DLD1 (cell line): ENCODE results near the gene ANKRD65.
"Not testable (repeated sequence)": the region's sequence is repeated elsewhere in the genome, so short reads cannot be mapped to it uniquely, and the experiment has no call there.

Experiments
- in situ Hi-C: cut with HindIII; loops from 2 replicates; pipeline ENCODE4 v1.10.0; 2017; ENCODE audit warnings: low sequenced_read_pairs

ANKRD65 gene

GRCh38 chr1:1418464-1419362, 2.4 kb downstream of the ANKRD65 start:
- in situ Hi-C loops: no loop called here

DNA sequence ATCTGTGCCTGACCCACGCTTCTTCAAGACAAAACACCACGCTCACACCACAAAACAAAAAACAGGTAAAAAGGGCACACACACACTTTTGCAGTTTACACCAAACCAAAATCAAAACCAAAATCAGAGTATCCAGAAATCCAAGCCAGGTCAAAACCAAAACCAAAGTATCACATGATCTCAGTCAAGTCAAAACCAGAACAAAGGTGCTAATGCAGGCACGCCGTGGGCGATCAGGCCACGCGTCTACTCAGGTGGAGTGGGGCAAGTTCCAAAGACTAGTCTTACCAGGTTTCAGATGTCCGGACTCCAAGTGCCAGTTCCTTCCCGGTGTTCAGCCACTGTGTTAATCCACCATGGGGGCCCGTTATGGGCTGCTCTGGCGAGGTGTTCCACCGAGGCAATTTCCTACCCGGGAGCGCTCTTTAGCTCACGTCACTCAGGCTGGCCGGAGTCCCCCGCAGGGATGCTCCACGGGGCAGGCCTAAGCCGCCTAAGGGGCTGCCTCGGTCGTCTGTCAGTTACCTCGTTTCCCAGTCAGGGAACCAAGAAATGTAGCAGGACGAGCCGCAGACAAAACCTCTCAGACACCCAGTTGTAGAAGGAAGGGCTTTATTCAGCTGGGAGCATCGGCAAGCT, 3.1 kb downstream of the ANKRD65 start:
- in situ Hi-C loops: not testable (repeated sequence)

DNA sequence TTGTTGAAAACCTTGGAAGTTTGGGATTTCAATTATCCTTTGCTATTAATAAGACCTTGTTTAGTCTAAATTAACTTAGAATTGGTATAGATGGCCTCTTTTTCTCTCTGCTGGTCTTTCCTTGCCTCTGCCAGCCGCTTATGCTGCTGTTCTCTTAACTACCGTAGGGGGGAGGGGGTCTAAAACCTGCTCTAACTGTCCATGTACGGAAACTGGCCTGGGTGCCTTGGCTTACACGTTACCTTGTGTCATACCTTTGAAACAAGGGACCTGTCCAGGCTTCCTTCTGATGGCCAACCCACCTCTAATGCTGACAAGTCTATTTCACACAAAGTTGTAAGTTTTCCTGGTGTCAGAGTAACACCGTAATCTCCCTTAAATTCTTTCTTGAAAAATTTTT, 3.7 kb downstream of the ANKRD65 start:
- in situ Hi-C loops: not testable (repeated sequence)

GRCh38 chr1:1415751-1416150, 5.3 kb downstream of the ANKRD65 start:
- in situ Hi-C loops: no loop called here

- in situ Hi-C loops: not testable (repeated sequence)
Observed at GRCh38 chr1:1412311-1412902, 8.7 kb downstream of the ANKRD65 start.

GRCh38 chr1:1411626-1412025, 9.4 kb downstream of the ANKRD65 start:
- in situ Hi-C loops: no loop called here

DNA sequence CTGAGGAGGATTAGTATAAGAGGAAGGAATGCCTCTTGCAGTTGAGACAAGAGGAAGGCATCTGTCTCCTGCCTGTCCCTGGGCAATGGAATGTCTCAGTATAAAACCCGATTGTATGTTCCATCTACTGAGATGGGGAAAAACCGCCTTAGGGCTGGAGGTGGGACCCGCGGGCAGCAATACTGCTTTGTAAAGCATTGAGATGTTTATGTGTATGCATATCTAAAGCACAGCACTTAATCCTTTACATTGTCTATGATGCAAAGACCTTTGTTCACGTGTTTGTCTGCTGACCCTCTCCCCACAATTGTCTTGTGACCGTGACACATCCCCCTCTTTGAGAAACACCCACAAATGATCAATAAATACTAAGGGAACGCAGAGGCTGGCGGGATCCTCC, 10.8 kb downstream of the ANKRD65 start:
- in situ Hi-C loops: not testable (repeated sequence)

DNA sequence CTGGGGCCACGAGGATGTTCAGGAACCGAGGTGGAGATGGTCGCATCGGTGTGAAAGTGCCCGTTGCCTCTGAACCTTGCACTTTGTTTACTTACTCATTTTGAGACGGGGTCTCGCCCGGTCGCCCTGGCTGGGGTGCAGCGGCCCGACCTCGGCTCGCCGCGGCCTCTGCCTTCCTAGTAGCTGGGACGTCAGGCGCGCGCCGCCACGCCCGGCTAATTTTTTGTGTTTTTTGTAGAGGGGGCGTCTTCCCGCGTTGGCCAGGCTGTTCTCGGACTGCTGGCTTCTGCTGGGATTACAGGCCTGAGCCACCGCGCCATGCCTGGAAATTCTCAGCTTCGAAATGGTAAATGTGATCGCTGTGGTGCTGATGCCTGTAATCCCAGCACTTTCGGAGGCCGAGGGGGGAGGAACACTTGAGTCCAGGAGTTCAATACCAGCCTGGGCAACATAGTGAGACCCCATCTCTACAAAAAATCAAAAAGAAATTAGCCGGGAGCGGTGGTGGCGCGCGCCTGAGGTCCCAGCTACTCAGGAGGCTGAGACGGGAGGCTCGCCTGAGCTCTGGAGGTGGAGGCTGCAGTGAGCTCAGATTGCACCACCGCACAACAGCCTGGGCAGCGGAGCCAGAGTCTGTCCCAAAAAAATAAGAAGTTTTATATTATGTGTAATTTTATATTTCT, 13.3 kb downstream of the ANKRD65 start:
- in situ Hi-C loops: no loop called here

GRCh38 chr1:1406821-1407635, 14.0 kb downstream of the ANKRD65 start, which contains the start of gene MRPL20:
MRPL20 (minus strand) TSS chr1:1407293; CDS start chr1:1407217, 76 bp downstream.
- in situ Hi-C loops: no loop called here

GRCh38 chr1:1406101-1406820, 14.8 kb downstream of the ANKRD65 start:
- in situ Hi-C loops: no loop called here

- in situ Hi-C loops: no loop called here
Observed at GRCh38 chr1:1403653-1404052, 17.4 kb downstream of the ANKRD65 start.

- in situ Hi-C loops: not testable (repeated sequence)
Observed at GRCh38 chr1:1402901-1403392, 18.1 kb downstream of the ANKRD65 start.

- in situ Hi-C loops: no loop called here
Observed at GRCh38 chr1:1402072-1402900, 18.8 kb downstream of the ANKRD65 start.

- in situ Hi-C loops: no loop called here
Observed at GRCh38 chr1:1401457-1402010, 19.5 kb downstream of the ANKRD65 start.

GRCh38 chr1:1400576-1401456, 20.3 kb downstream of the ANKRD65 start:
- in situ Hi-C loops: no loop called here

DNA sequence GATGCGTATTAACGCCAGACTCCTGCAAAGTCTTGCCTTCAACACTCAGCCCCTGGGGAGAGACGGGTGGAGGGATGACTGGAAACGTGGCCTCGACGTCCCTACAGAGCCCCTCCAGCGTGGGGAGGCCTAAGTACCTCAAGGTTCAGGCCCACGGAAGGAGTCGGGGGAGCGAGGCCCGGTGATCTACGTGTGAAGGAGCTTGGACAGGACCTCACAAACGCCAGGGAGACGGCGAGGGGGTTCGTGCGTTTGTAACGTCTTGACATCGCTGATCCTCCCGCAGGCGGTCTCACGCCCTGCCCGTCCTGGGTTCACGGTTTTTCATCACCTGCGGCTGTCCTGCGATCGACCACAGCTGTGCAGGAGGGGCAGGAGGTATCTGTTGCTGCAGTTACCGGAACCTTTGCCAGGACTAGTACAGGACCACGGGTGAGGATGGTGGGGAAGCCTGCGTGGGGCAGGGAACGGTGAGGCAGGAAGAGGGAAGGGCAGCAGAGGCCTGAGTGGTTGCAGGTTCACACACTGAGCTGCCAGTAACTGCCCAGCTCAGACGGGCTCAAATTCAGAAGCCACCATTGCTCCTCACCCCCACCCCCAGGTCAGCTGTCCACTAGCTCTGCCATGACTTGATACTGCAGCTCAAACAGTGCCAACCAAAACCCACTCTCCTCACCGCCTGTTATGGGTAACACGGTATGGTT, 21.1 kb downstream of the ANKRD65 start:
- in situ Hi-C loops: no loop called here
